M059J (cell line): ENCODE results near the gene PEPD. TPM values are rescaled to one million over a fixed set of nuclear protein-coding genes. Genes with fewer than 3 reads are reported as not detected.

Source experiments
- total RNA-seq: library from RNA; depleted of rRNA; stranded (reverse); fragments of >200 nt; shearing (Covaris generic); gene quantifications from 2 replicates; pipeline ENCODE4 v1.2.3, GENCODE V29; 2014; rRNA removed

The PEPD gene
- total RNA-seq, 1 experiment from 2014 or later, result 84.5 TPM

Other genes starting within 250 kb of the PEPD start
- gene CEBPA, start 219.3 kb downstream of the PEPD start, total RNA-seq, result 0.05 TPM in 1 of 2 replicates, not detected in the other
- gene CEBPG, start 148.1 kb downstream of the PEPD start, total RNA-seq, result 14.8 and 16.8 TPM in 2 replicates
- not detected in 2 replicates for gene CHST8, start 100.2 kb upstream of the PEPD start, total RNA-seq